ENCODE data around the gene PDCD4.

The PDCD4 gene

DNA sequence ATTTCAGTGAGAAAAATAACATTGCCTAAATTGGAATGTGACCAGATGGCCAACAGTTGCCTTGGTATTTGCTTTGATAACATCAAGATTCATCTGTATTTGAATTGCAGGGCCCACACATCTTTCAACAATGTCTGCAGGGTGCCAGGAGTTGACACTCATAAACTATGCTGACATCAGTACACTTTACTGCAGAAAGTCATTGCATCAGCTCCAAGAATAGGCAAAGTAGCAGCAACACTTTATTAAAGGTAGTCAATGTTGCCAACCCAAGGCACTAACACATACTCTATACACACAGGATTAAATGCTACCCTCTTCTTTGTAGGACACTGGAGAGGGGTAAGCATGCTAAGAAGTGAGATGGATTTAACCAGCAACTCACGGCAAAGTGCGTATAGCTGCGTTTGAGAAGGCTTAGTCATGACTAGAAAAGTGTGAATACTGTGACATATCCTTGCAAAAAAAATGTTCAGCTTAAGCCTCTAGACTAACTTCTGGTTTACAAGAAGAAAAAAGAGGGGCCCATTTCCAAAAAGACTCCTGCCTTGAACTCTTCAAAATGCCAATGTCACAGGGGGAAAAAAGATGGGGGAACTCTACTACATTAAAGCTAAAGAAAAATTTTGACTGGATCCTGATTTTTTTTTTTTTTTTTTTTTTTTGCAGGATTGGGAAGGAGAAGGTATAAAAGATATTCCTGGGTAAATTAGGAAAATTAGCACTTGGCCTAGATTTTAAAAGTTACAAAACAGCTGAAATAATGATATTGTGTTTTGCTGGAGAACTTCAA is 45.0 kb downstream of the PDCD4 start:
- TF ChIP-seq, protein P1, sequence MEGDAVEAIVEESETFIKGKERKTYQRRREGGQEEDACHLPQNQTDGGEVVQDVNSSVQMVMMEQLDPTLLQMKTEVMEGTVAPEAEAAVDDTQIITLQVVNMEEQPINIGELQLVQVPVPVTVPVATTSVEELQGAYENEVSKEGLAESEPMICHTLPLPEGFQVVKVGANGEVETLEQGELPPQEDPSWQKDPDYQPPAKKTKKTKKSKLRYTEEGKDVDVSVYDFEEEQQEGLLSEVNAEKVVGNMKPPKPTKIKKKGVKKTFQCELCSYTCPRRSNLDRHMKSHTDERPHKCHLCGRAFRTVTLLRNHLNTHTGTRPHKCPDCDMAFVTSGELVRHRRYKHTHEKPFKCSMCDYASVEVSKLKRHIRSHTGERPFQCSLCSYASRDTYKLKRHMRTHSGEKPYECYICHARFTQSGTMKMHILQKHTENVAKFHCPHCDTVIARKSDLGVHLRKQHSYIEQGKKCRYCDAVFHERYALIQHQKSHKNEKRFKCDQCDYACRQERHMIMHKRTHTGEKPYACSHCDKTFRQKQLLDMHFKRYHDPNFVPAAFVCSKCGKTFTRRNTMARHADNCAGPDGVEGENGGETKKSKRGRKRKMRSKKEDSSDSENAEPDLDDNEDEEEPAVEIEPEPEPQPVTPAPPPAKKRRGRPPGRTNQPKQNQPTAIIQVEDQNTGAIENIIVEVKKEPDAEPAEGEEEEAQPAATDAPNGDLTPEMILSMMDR (conservative IDR thresholded peaks at IDR 0.05; ENCODE audit: low read depth): no peak
- no peak overlapping the region for H3K27ac ChIP-seq
- no peak for DNase-seq (ENCODE audit: low spot score)
- ChIA-PET CTCF (interaction anchor here (0.7 kb wide), 1 partner anchor 416 kb away, joined by 3 read pairs; no protein-coding TSS in a partner anchor), POLR2A (ENCODE audit: low non-redundant PET) (no interaction called here)

DNA sequence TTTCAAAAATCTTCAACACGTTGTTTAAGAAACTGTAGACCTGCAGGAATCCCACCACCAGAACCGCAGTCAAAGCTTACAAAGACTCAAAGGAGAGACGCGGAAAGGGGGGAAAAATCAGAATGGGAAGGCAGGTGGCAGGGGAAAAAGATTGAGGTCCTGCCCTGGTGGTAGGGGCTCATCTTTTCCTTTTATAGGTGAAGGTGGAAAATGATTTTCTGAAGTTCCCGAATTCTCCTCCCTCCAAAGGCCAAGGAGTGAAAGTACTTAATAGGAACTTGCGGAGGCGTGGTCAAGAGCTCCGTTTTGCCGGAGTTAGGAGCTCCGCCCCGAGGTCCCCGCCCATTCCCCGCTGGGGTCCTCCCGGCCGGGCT is 46.5 kb downstream of the PDCD4 start:
- CTCF ChIA-PET: interaction anchor here (0.6 to 0.9 kb wide), 4 partner anchors 69 to 256 kb away, joined by 3 to 5 read pairs (median 4); no protein-coding TSS in a partner anchor
- peak; percentile 99 for DNase-seq (ENCODE audit: low spot score)
- POLR2A ChIA-PET (ENCODE audit: low non-redundant PET): interaction anchor here (0.7 to 1.2 kb wide), 5 partner anchors 11 to 708 kb away, joined by 3 to 6 read pairs (median 3); no protein-coding TSS in a partner anchor
- TF ChIP-seq, protein P1 (conservative IDR thresholded peaks at IDR 0.05; ENCODE audit: low read depth): 0 out of 2 replicates have a peak, but pooled peaks have one; percentile 7
- peak overlapping the region; percentile 97 for H3K27ac ChIP-seq

DNA sequence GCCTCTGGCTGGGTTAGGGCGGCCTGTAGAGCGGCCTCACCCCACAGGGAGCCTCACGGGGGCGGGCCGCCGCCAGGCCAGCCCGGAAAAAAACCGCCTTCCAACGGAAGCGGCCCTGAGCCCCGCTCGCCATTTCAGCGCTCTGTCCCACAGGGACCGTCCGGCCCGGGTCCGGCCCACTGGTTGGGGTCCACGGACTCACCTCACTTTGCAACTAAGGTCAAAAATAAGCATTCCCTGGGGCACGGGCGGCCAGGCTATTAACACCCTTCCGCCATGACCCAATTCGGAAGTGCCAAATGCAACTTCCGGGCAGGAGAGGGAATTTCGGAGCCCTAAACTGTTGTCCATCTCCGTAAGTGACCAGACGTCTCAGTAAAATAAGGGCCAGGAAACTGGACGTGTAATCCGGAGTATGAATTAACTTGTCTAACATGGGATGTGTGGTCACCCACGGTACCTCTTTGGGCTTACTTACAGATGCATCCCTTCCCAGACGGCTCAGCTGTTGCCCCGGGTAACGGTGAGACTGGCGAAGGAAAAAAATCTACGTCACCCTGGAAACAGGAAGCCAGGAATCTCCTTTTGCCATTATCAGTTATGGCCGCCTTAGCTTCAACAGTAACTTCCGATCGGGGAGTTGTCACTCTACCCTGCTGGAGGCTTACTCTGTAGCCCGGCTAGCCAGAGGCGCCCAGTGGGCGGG is 47.1 kb downstream of the PDCD4 start, which contains the start of gene BBIP1:
Gene BBIP1 (minus strand): TSS at position 538 of the 706 bp plus-strand sequence. CDS start 1,023 bp downstream, outside the sequence.
- DNase-seq (ENCODE audit: low spot score): peak; percentile 97
- peak within 1 kb of the TSS; percentile 97 for H3K27ac ChIP-seq
- ChIA-PET CTCF (interaction anchor here (0.6 to 1.0 kb wide), 2 partner anchors 172 to 247 kb away, joined by 3 to 7 read pairs; no protein-coding TSS in a partner anchor), POLR2A (ENCODE audit: low non-redundant PET) (interaction anchor here (0.7 to 1.2 kb wide), 4 partner anchors 10 to 709 kb away, joined by 3 to 6 read pairs (median 4); no protein-coding TSS in a partner anchor)
- TF ChIP-seq, protein P1 (conservative IDR thresholded peaks at IDR 0.05; ENCODE audit: low read depth): 0 out of 2 replicates have a peak, but pooled peaks have one; percentile 0

DNA sequence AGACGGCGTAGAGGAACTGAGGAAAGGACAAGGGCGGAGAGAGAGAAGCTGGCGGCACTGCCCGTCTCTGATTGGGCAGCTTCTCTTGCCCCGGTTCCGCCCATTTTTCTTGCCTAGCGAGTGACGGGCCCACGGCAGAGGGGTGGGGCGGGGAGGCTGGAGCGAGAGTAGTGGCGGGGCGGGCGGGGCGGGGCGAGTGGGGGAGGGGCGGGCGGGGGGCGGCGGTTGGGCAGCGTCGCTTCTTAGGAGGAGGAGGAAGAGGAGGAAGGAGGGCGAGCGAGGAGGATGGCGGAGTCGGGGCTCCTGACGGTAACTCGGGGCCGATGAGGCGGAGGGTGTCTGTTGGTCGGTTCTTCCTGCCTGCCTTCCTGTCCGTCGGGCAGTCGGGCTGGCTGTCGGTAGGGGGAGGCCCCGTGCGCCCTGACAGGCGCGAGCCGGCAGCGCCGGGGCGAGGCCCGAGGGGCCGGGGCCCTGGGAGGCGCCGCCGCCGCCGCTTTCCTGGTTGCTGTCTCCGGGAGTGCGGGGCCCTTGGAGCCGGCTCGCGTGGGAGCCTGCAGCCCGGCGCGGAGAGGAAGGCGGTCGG is 47.7 kb downstream of the PDCD4 start, which contains the start of gene SHOC2:
Gene SHOC2 (plus strand): TSS at position 256 of the 583 bp plus-strand sequence. CDS start 44,755 bp downstream, outside the sequence.
- CTCF ChIA-PET: interaction anchor here (1.0 kb wide), 1 partner anchor 173 kb away, joined by 7 read pairs; no protein-coding TSS in a partner anchor
- peak; percentile 79 for DNase-seq (ENCODE audit: low spot score)

DNA sequence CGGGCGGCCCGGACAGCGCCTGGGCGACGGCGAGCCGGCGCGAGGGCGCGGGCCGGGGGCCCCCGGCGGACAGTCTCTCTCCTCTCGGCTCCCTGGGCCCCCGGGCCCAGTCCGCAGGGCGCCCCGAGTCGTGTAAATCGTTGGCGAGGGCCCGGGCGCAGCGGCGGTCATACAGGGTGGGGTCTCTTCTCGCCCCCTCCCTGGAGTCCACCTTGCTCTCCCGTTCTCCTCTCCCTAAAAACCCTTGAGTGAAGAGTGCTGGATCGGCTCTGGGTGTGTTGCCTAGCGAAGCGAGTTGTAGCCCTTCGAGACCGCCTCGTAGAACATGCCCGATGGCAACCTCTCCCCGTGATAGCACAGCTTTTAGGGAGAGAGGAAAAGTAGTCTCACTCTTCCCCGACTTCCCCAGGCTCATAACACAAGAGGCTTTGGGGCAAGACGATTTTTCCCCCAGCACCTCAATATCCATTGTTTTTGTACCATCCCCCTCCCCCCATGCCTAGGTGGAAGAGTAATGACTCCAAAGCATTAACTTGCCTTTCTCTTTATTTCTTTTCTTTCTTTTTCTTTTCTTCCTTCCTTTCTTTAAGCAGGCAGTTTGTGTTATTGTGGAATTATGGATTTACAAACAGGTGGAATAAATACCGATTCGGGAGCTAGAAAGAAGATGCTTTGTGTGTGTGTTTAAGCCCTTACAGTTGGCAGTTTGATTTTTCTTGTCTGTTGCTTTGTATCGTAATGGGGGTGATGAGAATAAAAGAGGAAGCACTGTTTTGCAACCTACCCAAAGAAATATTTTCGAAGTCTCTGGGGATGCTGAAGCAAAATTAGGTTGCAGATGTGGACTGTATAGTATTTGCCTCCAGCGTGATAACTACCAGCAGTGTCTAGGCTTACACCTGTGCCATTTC is 48.5 kb downstream of the PDCD4 start:
- CTCF ChIA-PET: no interaction called here
- peak overlapping the region; percentile 97 for H3K27ac ChIP-seq
- TF ChIP-seq, protein P1 (conservative IDR thresholded peaks at IDR 0.05; ENCODE audit: low read depth): no peak
- DNase-seq (ENCODE audit: low spot score): peak; percentile 27
- POLR2A ChIA-PET (ENCODE audit: low non-redundant PET): no interaction called here

More for the DNA sequence above, 47.7 kb downstream of the PDCD4 start, which contains the start of gene SHOC2:
- H3K27ac ChIP-seq: peak within 1 kb of the TSS; percentile 97
- TF ChIP-seq, protein P1 (conservative IDR thresholded peaks at IDR 0.05; ENCODE audit: low read depth): no peak
- POLR2A ChIA-PET (ENCODE audit: low non-redundant PET): interaction anchor here (1.1 to 1.2 kb wide), 2 partner anchors 10 to 17 kb away, joined by 3 to 6 read pairs; no protein-coding TSS in a partner anchor
